GM18951 (cell line): ENCODE data around the gene SULT6B1.
A peak's percentile ranks its signal among the peaks of the same experiment; 100 is the strongest.
"Not testable (repeated sequence)": the region's sequence is repeated elsewhere in the genome, so short reads cannot be mapped to it uniquely, and the experiment has no call there.

Source experiments
- POLR2A ChIP-seq: IDR thresholded peaks from 4 replicates; pipeline ENCODE4 v1.6.1; 2011; ENCODE audit warnings: mild to moderate bottlenecking; ENCODE audit not compliant: insufficient read length, insufficient read depth; ENCODE audit errors: extremely low read depth
- in situ Hi-C: fragments of 300-500 bp; cut with MboI; formaldehyde crosslinking; loops from one replicate; pipeline ENCODE4 v1.12.0; 2022; ENCODE audit warnings: low sequenced_read_pairs, mixed read lengths, inconsistent platforms; ENCODE audit not compliant: unreplicated experiment

Gene SULT6B1

DNA sequence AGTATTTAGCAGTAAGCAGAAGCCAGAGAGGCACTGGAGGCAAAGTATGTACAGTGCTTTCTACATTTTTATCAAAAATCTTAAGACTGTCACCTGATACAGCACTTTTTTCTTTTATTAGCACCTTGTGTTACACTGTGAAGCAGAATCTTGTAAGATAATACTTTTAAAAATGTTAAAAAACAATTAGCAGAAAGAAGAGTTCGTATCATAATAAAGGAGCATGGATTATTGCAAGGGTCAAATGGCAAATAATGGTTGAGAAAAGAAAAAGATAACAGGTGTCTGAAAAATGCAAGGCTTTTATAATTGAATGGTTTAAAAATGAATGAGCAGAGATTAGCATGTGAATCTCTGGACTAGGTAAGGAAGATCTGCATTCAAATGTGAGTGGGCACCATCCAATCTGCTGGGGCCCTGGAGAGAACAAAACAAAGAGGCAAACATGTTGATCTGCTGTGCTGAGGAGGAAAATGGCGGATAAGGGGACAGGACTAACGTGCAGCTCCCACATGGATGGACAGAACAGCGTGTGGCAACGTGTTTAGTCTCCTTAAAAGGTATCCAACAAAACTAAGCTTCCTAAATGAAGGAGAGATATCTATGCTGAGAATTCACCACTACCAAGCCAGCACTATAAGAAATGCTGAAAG lies 17.3 kb upstream of the SULT6B1 start:
- in situ Hi-C loops, result no loop called here
- no peak for TF ChIP-seq POLR2A

- in situ Hi-C loops, result not testable (repeated sequence)
Measured at GRCh38 chr2:37205071-37205661, 16.7 kb upstream of the SULT6B1 start.

GRCh38 chr2:37203708-37204107 lies 15.2 kb upstream of the SULT6B1 start:
- in situ Hi-C loops, result no loop called here
- TF ChIP-seq POLR2A, result no peak

- in situ Hi-C loops, result no loop called here
- no peak for TF ChIP-seq POLR2A
Measured at GRCh38 chr2:37201766-37202165, 13.3 kb upstream of the SULT6B1 start.

- in situ Hi-C loops, result no loop called here
- TF ChIP-seq POLR2A, result no peak
Measured at GRCh38 chr2:37201208-37201607, 12.7 kb upstream of the SULT6B1 start.

DNA sequence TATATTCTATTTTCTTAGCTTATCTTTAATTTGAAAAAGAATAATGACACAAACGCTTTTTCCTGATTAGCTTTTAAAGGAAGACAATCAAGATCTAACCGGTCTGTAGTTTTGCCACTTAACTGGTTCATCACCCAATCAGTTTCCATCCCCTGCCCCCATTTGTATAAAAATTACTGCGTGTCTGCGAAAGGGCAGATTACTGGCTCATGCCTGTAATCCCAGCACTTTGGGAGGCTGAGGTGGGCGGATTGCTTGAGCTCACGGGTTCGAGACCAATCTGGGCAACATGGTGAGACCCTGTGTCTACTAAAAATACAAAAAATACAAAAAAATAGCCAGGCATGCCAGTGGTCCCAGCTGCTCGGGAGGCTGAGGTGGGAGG lies 10.2 kb upstream of the SULT6B1 start:
- TF ChIP-seq POLR2A, result no peak
- in situ Hi-C loops, result loop anchor here (25.0 kb wide), 1 partner anchor 689 kb away; no protein-coding TSS in a partner anchor

DNA sequence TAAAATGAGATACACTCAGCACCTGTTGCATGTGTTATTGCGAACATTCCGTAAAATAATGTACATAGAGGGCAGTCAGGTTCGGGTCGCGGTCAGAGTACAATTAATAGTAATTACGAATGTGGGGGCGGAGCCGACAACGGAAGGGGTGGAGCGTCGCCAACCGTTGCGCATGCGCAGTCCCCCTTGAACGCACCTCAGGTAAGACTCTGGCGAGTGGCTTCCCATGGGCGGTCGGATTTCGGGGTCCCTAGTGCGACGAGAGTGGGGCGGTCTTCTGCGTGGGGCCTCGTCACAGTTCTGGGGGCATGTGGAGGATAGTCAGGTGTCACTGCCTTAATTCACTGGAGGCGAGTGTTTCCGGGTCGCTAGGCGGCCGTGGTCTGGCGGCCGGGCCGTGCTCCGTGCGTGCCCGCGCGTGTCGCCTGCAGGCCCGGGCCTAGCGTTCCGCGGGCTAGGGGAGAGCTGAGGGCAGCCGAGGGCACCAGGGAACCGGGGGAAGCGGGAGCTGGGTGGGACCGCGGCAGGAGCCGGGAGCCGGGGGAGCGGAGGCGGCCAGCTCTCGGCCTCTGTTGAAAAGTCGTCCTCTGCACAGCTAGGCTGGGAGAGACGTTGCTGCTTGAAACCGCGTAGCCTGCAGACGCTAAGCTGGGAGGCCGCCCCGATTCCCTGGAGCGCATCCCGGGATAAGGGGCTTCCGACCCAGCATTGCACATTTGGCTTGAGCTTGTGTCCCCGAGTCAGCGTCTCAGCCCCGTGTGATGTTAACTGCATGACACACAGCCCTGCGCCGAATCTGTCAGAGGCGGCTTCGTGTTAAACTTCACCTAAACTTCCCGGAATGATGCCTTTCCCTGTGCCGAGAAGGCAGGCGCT lies 8.1 kb upstream of the SULT6B1 start, which contains the start of gene CEBPZOS:
CEBPZOS (plus strand) TSS at position 177 of the 876 bp plus-strand sequence. CDS start 3,209 bp downstream, outside the sequence.
- peak; percentile 89 for TF ChIP-seq POLR2A
- in situ Hi-C loops, result loop anchor here (25.0 kb wide), 1 partner anchor 691 kb away; no protein-coding TSS in a partner anchor

- in situ Hi-C loops, result loop anchor here (25.0 kb wide), 1 partner anchor 691 kb away; no protein-coding TSS in a partner anchor
Measured at GRCh38 chr2:37195862-37196319, 7.4 kb upstream of the SULT6B1 start.

- in situ Hi-C loops, result loop anchor here (25.0 kb wide), 1 partner anchor 695 kb away; no protein-coding TSS in a partner anchor
- no peak for TF ChIP-seq POLR2A
Measured at GRCh38 chr2:37192551-37192950, 4.1 kb upstream of the SULT6B1 start.

GRCh38 chr2:37191747-37192146 lies 3.3 kb upstream of the SULT6B1 start:
- TF ChIP-seq POLR2A, result no peak
- in situ Hi-C loops, result loop anchor here (25.0 kb wide), 1 partner anchor 696 kb away; no protein-coding TSS in a partner anchor

DNA sequence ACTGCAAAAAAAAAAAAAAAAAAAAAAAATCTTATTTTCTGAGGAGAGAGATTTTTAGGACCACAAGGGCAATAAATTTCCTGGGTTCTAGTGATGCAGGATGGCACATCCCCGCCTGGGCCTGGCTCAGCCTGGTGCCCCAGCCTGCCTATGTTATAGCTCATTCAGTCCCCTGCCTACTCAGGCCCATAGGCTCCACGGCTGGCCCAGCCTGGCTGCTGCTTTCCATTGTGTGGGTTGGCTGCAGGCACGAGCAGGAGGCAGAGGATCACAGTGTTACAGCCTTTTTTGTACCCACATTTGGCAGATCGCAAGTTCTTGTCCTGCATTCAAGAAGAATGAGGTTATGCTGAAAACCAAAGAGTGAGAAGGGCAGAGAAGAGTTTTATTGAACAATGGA lies 2.8 kb upstream of the SULT6B1 start:
- in situ Hi-C loops, result loop anchor here (25.0 kb wide), 1 partner anchor 696 kb away; no protein-coding TSS in a partner anchor
- TF ChIP-seq POLR2A, result no peak

- TF ChIP-seq POLR2A, result no peak
Measured at GRCh38 chr2:37190290-37190689, 1.8 kb upstream of the SULT6B1 start.

More at GRCh38 chr2:37190290-37190689, 1.8 kb upstream of the SULT6B1 start:
- in situ Hi-C loops, result loop anchor here (25.0 kb wide), 1 partner anchor 697 kb away; no protein-coding TSS in a partner anchor
